ENCODE measurements around the gene ZFYVE27. TPM values are rescaled to one million over a fixed set of nuclear protein-coding genes. Genes with fewer than 3 reads are reported as not detected.

ZFYVE27 gene
- total RNA-seq, 2 experiments from 2014 or later: 29.3 to 32.4 TPM

DNA sequence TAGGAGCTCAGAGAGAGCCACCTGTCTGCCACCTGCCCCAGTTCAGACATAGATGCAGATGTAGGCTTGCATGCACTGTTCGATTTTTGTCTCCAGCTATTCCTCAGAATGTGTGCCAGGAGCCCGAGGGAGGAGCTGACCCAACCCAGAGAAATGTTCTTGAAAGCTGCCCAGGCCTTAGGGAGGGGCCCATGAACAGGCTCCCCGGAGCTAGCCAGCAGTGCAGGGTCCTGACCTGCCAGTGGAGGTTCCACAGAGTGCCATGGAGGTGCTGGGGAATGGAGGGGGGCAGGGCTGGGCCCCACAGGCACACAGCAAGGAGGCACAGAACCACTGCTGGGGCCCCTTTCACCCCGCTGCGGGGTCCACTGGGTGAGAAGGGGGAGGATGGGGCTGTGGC, 64.5 kb downstream of the ZFYVE27 start:
- CTCF ChIA-PET: interaction anchor here (1.2 to 2.4 kb wide), 2 partner anchors 9 to 68 kb away, joined by 4 to 9 read pairs; no protein-coding TSS in a partner anchor
- Mint-ChIP-seq H3K9me3 (peaks cover 8% of the 10 kb centered on the region), H3K27me3 (peaks cover 5% of the 10 kb centered on the region), H3K36me3 (ENCODE audit: low read depth) (peaks cover 13% of the 10 kb centered on the region), H3K4me3 (no peak overlapping the region), H3K27ac (no peak overlapping the region), H3K4me1 (peaks cover 17% of the 10 kb centered on the region)
- POLR2A ChIA-PET: no interaction called here
- no peak for DNase-seq

DNA sequence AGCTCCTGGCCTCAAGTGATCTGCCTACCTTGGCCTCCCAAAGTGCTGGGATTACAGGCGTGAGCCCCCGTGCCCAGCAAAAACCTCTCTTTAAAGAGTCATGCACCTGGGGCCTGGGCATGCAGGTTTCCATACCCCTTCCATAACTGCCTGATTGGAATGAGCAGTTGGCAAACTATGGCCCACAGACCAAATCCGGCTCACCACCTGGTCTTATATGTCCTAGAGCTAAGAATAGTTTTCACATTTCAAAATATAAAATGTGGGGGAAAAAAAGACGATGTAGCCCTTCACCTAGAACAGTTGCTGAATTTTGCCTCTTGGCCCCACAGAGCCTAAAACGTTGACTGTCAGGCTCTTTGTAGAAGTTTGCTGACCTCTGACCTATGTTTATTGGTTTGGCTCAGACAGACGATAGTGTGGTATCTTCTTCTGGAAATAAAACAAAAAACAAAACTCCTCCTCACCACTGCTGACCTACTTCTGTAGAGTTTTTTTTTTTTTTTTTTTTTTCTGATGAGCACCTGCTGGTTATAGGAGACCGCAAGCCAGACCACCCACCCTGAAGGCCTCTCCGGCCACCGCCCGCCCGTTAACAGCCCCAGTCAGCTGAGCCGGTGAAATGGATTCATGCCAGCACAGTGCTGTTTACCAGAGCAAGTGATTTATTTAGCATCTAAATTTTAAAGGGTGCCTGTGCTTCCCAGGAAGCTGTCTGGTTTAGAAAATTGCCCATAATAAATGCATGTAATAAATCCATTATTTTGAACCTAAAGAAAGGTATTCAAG, 68.4 kb downstream of the ZFYVE27 start:
- Mint-ChIP-seq H3K4me1 (peaks cover 2% of the 10 kb centered on the region), H3K27me3 (peaks cover 3% of the 10 kb centered on the region), H3K27ac (no peak overlapping the region), H3K4me3 (no peak overlapping the region), H3K9me3 (no peaks in the 10 kb centered on the region), H3K36me3 (ENCODE audit: low read depth) (no peaks in the 10 kb centered on the region)
- ChIA-PET POLR2A (no interaction called here), CTCF (interaction anchor here (1.0 to 1.8 kb wide), 2 partner anchors 13 to 64 kb away, joined by 3 to 4 read pairs; no protein-coding TSS in a partner anchor)
- DNase-seq: no peak

DNA sequence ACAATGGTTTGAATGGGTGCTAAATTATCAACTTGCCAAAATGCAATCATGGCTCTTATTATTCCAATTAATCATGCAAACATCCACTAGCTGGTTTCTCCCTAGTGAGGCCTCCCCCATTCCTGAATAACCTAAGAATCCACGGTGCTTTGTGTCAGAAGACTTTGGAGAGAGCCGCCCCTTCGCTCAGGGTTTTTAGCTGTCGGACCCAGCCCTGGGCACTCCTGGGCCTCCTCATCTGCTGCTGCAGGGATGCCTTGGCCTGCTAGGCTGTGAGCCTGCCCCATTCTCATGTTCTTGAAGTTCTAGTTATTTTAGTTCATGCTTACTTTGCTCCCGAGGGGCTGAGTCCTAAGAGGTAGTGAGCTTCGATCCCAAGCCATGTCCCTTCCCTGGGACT, 69.0 kb downstream of the ZFYVE27 start:
- peaks cover 2% of the 10 kb centered on the region for H3K4me1 Mint-ChIP-seq
- H3K9me3 Mint-ChIP-seq: no peaks in the 10 kb centered on the region
- H3K27me3 Mint-ChIP-seq: peaks cover 5% of the 10 kb centered on the region
- no peaks in the 10 kb centered on the region for H3K36me3 Mint-ChIP-seq (ENCODE audit: low read depth)
- H3K4me3 Mint-ChIP-seq: no peak overlapping the region
- H3K27ac Mint-ChIP-seq: no peak overlapping the region
- DNase-seq: no peak
- ChIA-PET POLR2A (no interaction called here), CTCF (interaction anchor here (1.0 to 1.8 kb wide), 2 partner anchors 13 to 63 kb away, joined by 3 to 4 read pairs; no protein-coding TSS in a partner anchor)

DNA sequence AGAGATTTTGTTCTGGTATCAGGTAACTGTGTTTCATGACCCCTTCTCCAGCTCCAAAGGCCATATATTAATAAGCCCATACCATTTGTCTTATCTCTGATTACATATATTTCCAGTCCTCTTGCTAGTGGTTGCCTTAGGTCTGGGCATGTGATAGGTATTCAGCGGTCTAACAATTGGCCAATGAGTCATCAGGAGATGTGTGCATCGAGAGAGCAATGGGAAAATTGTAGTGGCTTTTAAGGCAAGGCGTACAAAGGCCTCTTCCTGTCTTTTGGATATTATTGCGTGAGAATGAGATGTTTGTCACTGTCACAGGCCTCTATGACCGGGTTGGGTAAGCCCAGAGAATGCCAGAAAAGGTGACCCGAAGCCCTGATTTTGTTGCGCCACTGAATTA, 73.5 kb downstream of the ZFYVE27 start:
- Mint-ChIP-seq H3K27me3 (peaks cover 6% of the 10 kb centered on the region), H3K4me1 (no peaks in the 10 kb centered on the region), H3K27ac (no peak overlapping the region), H3K9me3 (no peaks in the 10 kb centered on the region), H3K4me3 (no peak overlapping the region), H3K36me3 (ENCODE audit: low read depth) (no peaks in the 10 kb centered on the region)
- CTCF ChIA-PET: interaction anchor here (0.9 kb wide), 1 partner anchor 18 kb away, joined by 3 read pairs; no protein-coding TSS in a partner anchor
- POLR2A ChIA-PET: no interaction called here
- no peak for DNase-seq

Other genes starting within 250 kb of the ZFYVE27 start
- 10 to 100 TPM; 60.6 to 66.3 TPM for gene MMS19, start 238.7 kb upstream of the ZFYVE27 start, total RNA-seq
- 1 to 10 TPM; 1.4 to 1.6 TPM for gene UBTD1, start 238.2 kb upstream of the ZFYVE27 start, total RNA-seq
- under 1 TPM in 1 of 2 experiments, not detected in 1; 0.15 TPM for gene ANKRD2, start 164.3 kb upstream of the ZFYVE27 start, total RNA-seq
- not detected for gene HOGA1, start 152.7 kb upstream of the ZFYVE27 start, total RNA-seq
- gene C10orf62, start 147.4 kb upstream of the ZFYVE27 start, total RNA-seq: not detected
- 1 to 10 TPM; 2.6 to 4.3 TPM for gene MORN4, start 103.6 kb upstream of the ZFYVE27 start, total RNA-seq
- gene PI4K2A, start 96.5 kb upstream of the ZFYVE27 start, total RNA-seq: 10 to 100 TPM; 13.3 TPM
- gene AVPI1, start 49.9 kb upstream of the ZFYVE27 start, total RNA-seq: 1 to 10 TPM; 1.8 to 1.9 TPM
- gene MARVELD1, start 23.4 kb upstream of the ZFYVE27 start, total RNA-seq: 1 to 10 TPM; 2.5 to 2.7 TPM
- gene SFRP5, start 34.9 kb downstream of the ZFYVE27 start, total RNA-seq: not detected
- gene GOLGA7B, start 112.7 kb downstream of the ZFYVE27 start, total RNA-seq: 10 to 100 TPM; 10.5 to 11.2 TPM